Measurements from ENCODE around the gene ABCG8. TPM values are rescaled to one million over a fixed set of nuclear protein-coding genes. Genes with fewer than 3 reads are reported as not detected.

ABCG8 gene
- total RNA-seq, 1 donor from 2014 or later = not detected

- ATAC-seq (ENCODE audit: low read depth) = no peak
- CTCF ChIA-PET = no interaction called here
Measured at GRCh38 chr2:43880952-43881351, 42.2 kb downstream of the ABCG8 start.

GRCh38 chr2:43882312-43882711 lies 43.5 kb downstream of the ABCG8 start:
- H3K4me3 Mint-ChIP-seq = no peak overlapping the region
- H3K27ac Mint-ChIP-seq = no peak overlapping the region
- H3K27me3 Mint-ChIP-seq = peaks cover 3% of the 10 kb centered on the region
- intact Hi-C loops (cut with micrococcal nuclease) = no loop called here
- TF ChIP-seq CTCF (IDR thresholded peaks at IDR 0.05) = no peak
- no peaks in the 10 kb centered on the region for H3K9me3 Mint-ChIP-seq
- DNase-seq = no peak
- H3K36me3 Mint-ChIP-seq (ENCODE audit: low read depth) = peaks cover 9% of the 10 kb centered on the region
- ATAC-seq (ENCODE audit: low read depth) = no peak
- H3K4me1 Mint-ChIP-seq = peaks cover 6% of the 10 kb centered on the region
- CTCF ChIA-PET = no interaction called here
- POLR2A ChIA-PET = no interaction called here

More at GRCh38 chr2:43880952-43881351, 42.2 kb downstream of the ABCG8 start:
- H3K27ac Mint-ChIP-seq = no peak overlapping the region
- H3K9me3 Mint-ChIP-seq = no peaks in the 10 kb centered on the region
- no peaks in the 10 kb centered on the region for H3K36me3 Mint-ChIP-seq (ENCODE audit: low read depth)
- intact Hi-C loops (cut with micrococcal nuclease) = no loop called here
- H3K4me1 Mint-ChIP-seq = peaks cover 6% of the 10 kb centered on the region
- no peak for DNase-seq
- POLR2A ChIA-PET = no interaction called here
- TF ChIP-seq CTCF (IDR thresholded peaks at IDR 0.05) = no peak
- no peak overlapping the region for H3K4me3 Mint-ChIP-seq
- H3K27me3 Mint-ChIP-seq = peaks cover 8% of the 10 kb centered on the region

GRCh38 chr2:43884689-43885088 lies 45.9 kb downstream of the ABCG8 start:
- intact Hi-C loops (cut with micrococcal nuclease) = no loop called here
- ChIA-PET POLR2A (no interaction called here), CTCF (no interaction called here)
- Mint-ChIP-seq H3K27ac (no peak overlapping the region), H3K27me3 (no peaks in the 10 kb centered on the region), H3K36me3 (ENCODE audit: low read depth) (peaks cover 31% of the 10 kb centered on the region), H3K4me1 (no peaks in the 10 kb centered on the region), H3K4me3 (no peak overlapping the region), H3K9me3 (no peaks in the 10 kb centered on the region)
- DNase-seq = no peak
- TF ChIP-seq CTCF (IDR thresholded peaks at IDR 0.05) = no peak
- no peak for ATAC-seq (ENCODE audit: low read depth)

GRCh38 chr2:43885132-43885632 lies 46.4 kb downstream of the ABCG8 start:
- intact Hi-C loops (cut with micrococcal nuclease) = no loop called here
- ATAC-seq (ENCODE audit: low read depth) (no peak), DNase-seq (no peak)
- Mint-ChIP-seq H3K36me3 (ENCODE audit: low read depth) (peaks cover 36% of the 10 kb centered on the region), H3K9me3 (no peaks in the 10 kb centered on the region), H3K27ac (no peak overlapping the region), H3K4me3 (no peak overlapping the region), H3K27me3 (no peaks in the 10 kb centered on the region), H3K4me1 (no peaks in the 10 kb centered on the region)
- ChIA-PET POLR2A (no interaction called here), CTCF (no interaction called here)
- no peak for TF ChIP-seq CTCF (IDR thresholded peaks at IDR 0.05)

- no peak overlapping the region for H3K27ac Mint-ChIP-seq
- H3K9me3 Mint-ChIP-seq = no peaks in the 10 kb centered on the region
- CTCF ChIA-PET = no interaction called here
Measured at GRCh38 chr2:43887176-43887575, 48.4 kb downstream of the ABCG8 start.

More at GRCh38 chr2:43887176-43887575, 48.4 kb downstream of the ABCG8 start:
- no peaks in the 10 kb centered on the region for H3K4me1 Mint-ChIP-seq
- DNase-seq = no peak
- ATAC-seq (ENCODE audit: low read depth) = no peak
- H3K4me3 Mint-ChIP-seq = no peak overlapping the region
- no peaks in the 10 kb centered on the region for H3K27me3 Mint-ChIP-seq
- TF ChIP-seq CTCF (IDR thresholded peaks at IDR 0.05) = no peak
- H3K36me3 Mint-ChIP-seq (ENCODE audit: low read depth) = peaks cover 56% of the 10 kb centered on the region
- intact Hi-C loops (cut with micrococcal nuclease) = no loop called here
- POLR2A ChIA-PET = no interaction called here

Measured in activated B cell treated with CpG ODN at 0.5 μM for 24 hours (primary cell).